GM23248 (cell line): ENCODE data around the gene DIS3.

Experiments used
- EZH2 ChIP-seq: fragments of 200-600 bp; sonication (generic); IDR thresholded peaks from 2 replicates; pipeline ENCODE4 v1.6.1; 2018; ENCODE audit warnings: antibody characterized with exemption, mild to moderate bottlenecking; ENCODE audit not compliant: insufficient read depth, poor library complexity, severe bottlenecking
- EZH2phosphoT487 ChIP-seq: fragments of 200-600 bp; sonication (generic); IDR thresholded peaks from 2 replicates; pipeline ENCODE4 v1.6.1; 2018; ENCODE audit warnings: antibody characterized with exemption, moderate library complexity, mild to moderate bottlenecking, low read depth; ENCODE audit not compliant: insufficient read depth

DNA sequence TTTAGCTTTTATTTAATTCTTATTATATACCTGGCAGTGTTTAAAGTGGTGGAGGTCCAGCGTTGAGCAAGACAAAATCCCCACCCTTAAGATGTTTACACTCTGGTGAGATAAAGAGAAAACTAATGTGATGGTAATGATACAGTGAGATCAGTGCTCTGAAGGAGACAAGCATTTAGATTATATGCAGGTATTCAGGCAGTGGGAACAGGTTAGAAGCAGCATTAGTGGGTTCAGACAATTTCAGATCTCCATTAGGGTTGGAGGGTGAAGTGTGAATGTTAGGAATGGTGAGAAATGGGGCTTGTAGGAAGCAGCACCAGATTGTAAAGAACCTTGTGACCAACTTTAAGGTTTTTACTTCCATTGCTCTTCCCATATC lies 39.2 kb upstream of the DIS3 start:
- TF ChIP-seq EZH2phosphoT487 (no peak), EZH2 (no peak)
